Activated CD4-positive, alpha-beta T cell treated with anti-CD3 and anti-CD28 coated beads for 48 hours (primary cell): Measurements from ENCODE around the gene LAMB2.

Experiments used
- DNase-seq: peaks from one replicate; pipeline ENCODE4 v3.0.0-alpha.2; 2020

Gene LAMB2

DNA sequence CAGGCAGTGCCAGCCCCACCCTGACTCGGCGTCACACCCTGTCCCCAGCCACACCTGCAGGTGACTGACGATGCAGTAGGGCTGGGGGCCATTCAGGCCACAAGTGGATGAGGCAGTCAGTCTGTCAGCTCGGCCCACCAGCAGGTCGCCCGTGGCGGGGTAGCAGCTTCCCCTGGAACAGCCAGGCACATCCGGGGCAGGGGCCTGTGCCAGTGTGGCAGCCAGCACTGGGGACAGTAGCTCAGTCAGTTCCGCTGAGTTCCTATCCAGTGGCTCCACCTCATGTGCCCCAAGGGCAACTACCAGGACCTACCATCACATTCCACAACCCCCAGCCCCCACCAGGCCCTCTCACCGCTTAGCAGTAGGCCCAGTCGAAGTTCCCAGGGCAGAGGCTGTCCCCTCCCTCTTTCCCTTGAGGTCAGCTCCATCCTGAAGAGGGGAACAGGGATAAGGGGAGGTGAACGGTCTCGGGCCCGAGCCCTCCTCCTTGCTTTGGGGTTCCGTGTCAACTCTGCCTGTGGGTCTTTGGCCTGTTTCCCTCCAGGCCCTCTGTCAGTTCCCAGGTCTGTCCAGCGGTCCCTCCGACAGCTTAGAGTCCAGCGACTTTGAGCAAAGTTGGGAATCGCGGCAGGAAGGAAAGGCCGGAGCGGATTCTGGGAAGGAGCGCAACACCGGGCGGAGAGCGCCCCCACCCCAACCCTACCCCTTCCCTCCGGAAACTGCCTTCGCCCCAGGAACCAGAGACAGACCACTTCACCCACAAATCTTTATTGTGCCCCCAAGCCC, at the start of gene LAMB2:
Gene LAMB2, minus strand, starts transcription at position 614 of the 789 bp plus-strand sequence. Its CDS starts 183 bp downstream, at position 431.
- no peak for DNase-seq

DNA sequence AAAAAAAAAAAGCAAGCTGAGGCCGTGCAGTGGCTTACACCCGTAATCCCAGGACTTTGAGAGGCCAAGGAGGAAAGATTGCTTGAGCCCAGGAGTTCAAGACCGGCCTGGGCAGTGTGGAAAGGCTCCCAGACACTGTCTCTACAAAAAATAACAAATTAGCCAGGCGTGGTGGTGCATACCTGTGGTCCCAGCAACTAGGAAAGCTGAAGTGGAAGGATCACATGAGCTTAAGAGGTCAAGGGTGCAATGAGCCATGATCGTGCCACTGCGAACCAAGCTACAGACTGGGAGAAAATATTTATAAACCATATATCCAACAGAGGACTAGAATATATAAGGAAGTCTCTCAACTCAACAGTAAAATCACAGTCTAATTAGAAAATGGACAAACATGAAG, 48.5 kb upstream of the LAMB2 start:
- no peak for DNase-seq

DNA sequence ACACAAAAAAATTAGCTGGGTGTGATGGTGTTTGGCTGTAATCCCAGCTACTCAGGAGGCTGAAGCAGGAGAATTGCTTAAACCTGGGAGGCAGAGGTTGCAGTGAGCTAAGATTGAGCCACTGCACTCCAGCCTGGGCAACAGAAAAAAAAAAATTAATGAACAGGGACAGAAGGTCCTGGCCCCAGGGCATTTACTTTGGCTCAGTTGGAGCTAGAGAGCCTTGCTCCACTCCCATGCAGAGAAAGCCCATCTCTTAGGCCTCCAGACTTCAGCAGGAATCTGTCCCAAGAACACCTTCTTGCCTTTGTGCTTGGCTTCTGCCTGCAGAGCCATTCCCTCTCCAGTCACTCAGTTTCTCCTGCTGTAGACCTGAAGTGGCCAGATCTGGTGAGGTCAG, 47.3 kb upstream of the LAMB2 start:
- DNase-seq, result no peak

DNA sequence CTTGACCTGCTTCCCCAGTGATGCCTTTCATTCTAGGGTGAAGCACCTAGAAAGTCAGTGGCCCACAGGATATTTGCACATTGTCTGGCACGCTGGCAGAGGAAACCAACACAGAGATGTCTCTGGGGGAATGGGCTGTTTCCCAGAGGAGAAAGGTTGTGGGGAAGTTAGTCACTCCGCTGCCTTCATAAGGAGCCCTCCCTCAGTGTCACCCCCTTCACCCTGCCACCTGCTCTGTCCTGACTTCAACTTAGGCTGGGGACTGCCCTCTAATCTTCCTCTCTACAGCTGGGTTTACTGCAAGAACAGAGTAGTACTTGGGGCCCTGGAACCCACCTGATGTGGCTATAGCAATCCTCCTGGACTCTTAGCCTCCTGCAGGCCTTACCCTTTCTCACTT, 44.2 kb upstream of the LAMB2 start:
- no peak for DNase-seq

DNA sequence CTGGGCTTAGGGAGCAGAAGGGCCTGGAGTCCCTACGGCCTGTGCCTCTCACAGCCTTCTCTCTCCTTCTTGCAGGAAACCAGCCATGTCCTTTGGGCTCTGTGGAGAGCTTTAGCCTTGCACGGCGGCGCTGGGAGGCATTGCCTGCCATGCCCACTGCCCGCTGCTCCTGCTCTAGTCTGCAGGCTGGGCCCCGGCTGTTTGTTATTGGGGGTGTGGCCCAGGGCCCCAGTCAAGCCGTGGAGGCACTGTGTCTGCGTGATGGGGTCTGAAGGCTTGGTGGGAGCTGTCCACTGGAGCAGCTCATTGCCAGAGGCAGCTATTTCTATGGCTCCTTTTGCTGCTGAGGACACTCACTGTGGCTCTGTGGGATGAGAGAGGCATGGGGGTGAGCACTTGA, 42.7 kb upstream of the LAMB2 start:
- no peak for DNase-seq

DNA sequence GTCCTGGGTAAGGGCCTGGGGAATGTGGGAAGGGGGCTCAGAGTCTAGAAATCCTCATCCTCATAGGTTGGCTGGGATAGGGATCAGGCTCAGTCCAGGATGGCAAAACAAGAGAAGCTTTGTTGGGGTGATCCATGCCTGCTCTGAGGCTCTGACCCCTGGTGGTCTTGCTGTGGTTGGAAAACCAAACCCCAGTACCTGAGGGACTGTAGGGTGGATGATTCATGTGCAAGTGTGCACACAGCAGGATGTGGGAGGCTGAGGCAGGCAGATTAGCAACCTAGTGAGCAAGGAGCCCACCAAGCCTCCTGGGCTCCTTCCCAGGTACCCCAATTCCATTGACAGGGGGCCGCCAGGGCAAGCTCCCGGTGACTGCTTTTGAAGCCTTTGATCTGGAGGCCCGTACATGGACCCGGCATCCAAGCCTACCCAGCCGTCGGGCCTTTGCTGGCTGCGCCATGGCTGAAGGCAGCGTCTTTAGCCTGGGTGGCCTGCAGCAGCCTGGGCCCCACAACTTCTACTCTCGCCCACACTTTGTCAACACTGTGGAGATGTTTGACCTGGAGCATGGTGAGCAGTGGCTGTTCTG, 41.6 kb upstream of the LAMB2 start:
- DNase-seq, result no peak

DNA sequence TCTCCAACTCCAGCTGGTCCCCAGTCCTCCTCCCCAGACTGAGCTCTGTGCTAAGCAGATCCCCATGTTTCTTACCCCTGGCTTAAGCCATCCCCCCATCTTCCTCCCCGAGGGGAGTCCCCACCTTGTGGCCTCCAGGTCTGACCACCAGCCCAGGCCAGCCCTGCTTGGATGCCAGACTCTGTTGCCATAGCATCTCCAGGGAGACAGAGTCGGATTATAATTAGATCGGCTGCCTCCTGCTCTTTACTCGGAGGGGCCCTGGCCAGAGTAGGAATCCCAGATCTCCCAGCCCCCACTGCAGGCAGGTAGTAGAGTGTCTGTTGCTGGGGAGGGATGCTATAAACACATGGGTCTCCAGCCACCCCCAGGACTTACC, 40.9 kb upstream of the LAMB2 start:
- no peak for DNase-seq

DNA sequence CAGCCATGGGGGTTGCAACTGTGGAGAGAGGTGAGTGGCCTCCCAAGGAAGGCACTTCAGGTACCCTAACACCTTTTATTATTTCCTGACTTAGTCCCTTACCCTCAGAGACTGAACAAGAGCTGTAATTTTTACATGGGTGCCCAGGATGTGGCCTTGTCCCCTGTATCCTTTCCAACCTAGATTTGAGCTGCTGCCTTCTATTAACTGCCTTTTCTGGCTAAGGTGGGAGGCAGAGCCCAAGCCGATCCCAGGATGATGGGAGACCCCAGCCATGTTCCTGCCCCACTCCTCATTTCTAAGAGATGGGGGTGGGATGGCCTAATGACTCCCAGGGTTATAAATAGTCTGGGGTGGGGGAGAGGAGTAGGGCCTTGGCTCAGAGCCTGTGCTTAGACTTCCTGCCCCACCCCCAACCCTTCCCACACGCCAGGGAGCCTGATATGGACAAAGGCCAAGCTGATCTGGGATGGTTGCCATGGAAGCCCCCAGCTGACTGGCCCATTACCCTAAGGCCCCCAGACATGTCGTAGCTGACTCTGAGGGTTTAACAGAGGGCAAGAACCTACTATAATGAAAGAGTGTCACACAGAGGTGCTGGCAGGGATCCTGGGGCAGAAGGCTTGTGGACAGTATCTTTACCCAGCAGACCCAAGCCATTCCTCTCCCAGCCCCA, 40.4 kb upstream of the LAMB2 start:
- DNase-seq, result no peak

DNA sequence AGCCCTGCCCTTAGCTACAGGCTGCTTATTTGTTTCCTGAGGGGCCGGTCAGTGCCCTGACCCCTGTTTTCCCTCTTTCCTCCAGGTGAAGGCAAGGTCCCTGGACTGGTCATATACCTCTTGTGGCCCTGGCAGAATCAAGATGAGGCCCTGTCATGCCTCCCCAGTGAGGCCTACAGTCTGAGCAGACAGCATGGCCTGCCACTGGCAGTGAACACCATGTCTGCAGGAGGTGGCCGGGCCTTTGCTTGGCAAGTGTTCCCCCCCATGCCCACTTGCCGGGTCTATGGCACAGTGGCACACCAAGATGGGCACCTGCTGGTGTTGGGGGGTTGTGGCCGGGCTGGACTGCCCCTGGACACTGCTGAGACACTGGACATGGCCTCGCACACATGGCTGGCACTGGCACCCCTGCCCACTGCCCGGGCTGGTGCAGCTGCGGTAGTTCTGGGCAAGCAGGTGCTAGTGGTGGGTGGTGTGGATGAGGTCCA, 39.7 kb upstream of the LAMB2 start:
- DNase-seq, result no peak

DNA sequence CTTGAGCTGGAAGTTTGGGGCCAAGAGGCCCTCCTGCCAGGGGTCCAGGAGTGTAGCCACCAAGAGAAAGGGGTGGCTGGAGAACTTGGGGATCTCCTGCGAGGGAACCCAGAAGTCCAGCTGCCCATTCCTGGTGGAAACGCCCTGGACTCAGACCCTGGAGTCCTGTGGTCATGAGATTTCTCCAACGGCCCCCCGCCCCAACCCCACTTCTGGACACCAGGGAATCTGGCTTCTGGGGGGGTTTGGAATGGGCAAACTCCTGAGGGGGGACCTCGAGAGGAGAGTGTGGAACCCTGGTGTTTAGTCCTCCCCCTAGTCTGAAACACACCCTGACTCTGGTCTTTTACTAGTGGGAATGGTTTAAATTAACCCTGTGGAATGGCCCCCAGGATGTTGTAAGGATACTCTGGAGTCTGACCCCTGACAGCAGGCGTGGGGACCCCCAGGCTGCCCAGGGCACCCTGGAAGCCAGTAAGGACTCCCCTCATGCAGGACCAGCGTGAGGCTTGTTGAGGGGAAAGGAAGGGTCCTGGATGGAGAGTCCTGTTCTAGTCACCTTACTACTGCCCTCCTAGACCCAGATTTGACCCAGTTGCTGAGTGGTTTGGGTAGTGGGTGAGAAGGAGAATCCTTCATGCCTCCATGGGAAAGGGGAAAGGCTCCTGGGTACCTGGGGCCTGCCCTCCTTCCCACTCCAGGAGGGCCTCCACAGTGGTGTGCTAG, 39.1 kb upstream of the LAMB2 start:
- no peak for DNase-seq

DNA sequence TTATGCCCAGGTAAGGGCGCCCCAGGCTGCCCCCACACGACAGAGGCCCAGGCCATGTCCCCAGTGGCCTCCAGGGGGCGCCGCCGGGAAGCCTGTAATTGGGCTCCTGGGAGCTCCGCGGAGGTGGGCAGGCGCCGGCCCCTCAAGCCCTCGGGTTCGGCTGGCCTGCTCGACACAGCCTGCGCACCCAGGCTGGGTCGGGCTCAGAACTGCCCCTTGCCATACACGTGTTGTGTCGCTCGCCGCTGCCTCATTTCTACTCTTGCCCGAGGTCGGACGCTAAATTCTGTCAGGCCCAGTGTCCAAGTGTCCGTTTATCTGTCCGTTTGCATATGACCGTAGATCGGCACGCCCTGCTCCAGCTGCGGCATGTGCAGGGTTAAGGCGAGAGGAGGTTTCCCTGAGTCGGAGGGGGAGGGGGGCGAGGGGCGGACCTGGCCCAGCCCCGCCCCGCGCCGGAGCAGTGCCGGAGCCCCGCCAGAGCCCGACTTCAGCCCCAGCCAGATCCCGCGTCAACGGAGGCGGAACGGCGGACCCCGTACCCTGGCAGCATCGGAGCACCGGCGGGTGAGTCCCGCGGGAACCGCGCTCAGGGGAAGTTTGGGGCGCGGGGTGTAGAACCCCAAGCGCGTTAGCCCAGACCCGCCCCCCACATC, 38.4 kb upstream of the LAMB2 start, which contains the start of gene KLHDC8B:
Gene KLHDC8B, plus strand, starts transcription at position 480 of the 656 bp plus-strand sequence. CDS start 1,172 bp downstream, outside the sequence.
- DNase-seq, result peak; percentile 91

DNA sequence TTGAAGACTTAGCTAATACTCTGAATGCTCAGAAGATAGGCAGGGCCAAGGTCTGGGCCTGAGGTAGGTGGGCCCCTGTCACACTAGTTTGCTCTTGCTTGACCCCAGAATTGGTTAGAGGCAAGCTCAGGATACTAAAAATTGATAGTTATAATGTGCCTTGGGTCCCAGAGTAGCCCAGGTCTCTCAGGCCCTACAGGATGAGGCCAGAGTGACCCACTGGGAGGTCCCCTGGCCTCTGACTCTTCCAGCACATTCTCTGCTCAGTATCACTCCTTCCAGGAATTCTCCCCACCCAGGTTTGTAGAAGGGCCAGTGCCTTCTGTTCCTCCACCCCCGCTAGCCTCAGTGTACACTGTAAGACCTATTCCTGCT, 37.9 kb upstream of the LAMB2 start:
- no peak for DNase-seq

DNA sequence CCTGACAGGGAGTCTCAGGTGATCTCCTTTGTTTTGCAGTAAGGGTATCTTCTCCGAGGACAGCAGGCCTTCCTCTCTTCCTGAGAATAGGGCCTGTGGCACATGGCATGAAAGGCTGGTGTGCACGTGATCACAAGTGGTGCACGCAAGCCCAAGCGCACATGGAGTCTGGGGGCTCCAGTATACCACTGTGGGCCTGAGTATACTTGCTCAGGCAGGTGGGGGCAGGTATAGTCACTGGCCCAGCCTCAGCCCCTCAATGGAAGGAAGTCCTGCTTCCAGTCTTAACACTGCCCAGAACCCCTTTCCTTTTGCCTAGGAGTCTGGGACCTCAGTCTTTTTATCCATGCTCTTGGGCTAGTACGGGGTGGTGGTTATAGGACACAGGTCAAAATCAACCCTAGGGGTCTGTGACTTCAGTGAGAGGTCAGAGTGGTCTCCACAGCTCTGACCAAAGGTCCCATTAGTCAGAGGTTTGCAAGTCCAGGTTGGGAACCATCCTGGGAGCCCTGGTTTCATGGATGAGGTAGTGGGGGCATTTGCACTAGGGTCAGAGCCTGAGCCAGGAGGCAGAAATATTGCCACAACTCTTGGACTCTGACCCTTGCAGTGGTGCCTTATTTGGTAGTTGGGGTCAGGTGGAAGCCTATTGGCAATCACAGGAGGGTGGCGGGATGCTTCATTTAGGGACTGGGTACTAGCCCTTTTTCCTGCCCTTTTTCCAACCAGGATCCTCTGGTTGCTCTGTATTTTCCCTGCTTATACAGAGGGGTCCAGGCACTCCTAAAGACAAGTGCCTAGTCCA, 34.1 kb upstream of the LAMB2 start:
- DNase-seq, result no peak

DNA sequence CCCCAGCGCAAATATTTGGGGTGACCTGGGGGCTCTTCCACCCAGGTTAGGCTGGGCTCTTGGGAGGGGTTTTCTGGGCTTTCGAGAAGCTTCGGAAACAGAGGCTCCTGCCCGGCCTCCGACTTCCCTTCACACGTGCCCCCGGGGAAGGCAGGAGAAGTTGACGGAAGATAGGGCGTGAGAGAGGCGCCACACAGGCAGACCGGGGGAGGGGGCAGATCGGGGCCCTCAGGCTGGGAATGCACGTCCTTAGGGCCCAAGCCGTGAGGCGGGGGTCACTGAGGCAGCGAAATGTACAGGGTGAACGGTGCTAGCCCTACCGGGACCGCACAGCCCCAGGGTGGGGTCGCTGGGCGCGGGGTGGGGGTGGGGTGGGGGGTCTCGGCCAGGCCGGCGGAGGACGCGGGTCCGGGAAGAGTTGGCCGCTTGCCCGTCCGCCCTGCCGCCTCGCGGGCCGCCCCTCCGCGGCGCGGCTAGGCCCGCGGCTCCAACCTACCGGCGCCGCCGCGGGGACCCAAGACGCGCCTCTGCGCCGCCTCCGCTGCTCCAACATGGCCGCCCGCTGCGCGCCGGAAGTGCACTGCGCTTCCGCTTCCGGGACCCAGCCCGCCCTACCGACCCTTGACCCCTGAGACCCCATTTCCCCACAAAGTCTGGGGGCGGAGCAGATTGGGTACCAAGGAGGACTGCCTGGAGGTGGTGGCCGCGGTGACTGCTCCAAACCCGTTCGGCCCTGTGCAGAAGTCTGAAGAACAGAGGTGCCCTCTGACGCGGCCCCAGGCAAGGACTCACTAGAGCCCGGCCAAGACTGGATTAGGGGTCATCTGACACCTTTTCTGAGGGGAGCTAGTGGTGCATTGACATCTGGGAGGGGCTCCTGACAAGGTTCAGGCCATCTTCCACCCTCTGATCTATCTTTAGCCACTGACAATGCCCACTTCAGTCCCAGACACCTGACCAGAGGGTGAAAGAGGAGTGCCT, 33.2 kb upstream of the LAMB2 start, which contains the start of gene CCDC71:
Gene CCDC71, minus strand, starts transcription at position 561 of the 981 bp plus-strand sequence. CDS start 2,123 bp downstream, outside the sequence.
- DNase-seq, result peak; percentile 86

DNA sequence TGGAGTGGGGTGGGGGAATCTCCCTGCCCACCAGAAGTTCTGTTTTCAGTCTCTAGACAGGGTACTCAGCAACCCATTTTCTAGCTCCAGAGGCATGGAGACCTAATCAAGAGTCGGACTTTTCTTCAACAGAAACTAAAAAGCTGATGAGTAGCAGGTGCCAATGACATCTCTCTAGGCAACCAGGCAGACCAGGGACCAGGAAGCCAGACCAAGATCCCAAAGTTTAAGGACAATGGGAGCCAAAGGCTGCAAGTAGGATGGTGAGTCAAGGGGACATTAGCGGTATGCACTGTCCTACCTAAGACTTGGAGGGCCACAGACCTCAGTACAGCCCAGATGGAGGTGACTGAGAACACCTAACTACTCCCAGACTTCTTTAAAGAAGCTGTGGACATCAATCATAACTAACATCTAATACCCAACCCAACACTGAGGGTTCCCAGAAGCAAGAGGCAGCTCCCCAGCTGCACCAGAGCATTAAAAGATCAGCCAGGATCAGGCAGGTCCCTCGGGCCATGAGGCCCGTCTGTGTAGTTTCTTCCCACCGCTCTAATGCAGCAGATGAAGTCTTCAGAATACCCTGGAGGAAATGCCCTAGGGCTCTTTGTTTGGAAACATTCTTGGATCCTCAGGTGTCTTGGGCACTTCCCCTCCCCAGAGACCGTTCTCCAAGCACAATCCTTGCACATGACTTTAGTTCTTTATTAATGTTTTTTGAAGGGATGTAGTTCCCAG, 32.3 kb upstream of the LAMB2 start:
- no peak for DNase-seq

DNA sequence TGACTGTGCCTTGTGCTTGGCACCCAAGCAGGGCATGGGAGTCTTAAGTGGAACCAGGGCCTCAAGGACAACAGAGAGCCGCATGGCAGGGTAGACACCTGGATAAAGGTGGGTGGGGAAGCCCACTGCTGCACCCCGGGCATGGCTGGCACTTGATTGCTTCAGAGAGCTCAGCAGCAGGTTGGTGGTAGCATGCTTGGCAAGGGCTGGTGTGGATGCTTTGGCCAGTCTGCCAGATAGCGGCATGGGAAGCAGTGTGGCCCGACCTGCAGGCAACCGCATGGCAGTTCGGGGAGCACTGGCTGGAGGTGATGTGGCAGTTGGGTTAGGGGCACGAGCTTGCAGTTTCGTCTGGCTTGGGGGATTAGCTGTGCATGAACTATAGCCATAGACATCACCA, 30.8 kb upstream of the LAMB2 start:
- no peak for DNase-seq

DNA sequence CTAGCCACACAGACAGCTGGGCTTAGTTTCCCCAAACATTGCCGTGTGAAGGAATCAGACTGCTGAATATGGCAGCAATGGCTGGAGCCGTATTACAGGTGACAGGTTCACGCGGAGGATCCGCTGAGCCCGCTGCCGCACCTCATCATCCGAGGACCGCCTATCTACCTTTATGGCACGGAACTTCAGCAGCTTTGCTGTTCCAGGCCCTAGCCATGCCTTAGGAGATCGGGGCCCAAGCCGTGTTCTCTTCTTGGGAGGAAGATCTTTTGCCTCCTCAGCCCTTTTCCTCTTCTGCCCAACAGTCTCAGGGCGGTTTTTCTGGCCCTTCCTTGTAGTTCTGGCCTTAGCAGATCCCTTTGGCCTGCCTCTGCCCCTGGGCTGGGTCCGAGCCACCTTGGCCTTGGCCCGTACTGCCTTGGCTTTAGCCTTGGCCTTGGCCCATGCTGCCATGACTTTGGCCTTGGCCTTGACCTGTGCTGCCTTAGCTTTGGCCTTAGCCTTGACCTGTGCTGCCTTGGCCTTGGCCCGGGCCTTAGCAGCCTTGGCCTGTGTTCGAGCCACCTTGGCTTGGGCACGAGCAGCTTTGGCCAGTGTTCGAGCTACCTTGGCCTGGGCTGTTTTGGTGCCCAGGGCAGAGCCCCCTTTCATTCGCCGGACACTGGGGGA, 30.0 kb upstream of the LAMB2 start:
- DNase-seq, result no peak

DNA sequence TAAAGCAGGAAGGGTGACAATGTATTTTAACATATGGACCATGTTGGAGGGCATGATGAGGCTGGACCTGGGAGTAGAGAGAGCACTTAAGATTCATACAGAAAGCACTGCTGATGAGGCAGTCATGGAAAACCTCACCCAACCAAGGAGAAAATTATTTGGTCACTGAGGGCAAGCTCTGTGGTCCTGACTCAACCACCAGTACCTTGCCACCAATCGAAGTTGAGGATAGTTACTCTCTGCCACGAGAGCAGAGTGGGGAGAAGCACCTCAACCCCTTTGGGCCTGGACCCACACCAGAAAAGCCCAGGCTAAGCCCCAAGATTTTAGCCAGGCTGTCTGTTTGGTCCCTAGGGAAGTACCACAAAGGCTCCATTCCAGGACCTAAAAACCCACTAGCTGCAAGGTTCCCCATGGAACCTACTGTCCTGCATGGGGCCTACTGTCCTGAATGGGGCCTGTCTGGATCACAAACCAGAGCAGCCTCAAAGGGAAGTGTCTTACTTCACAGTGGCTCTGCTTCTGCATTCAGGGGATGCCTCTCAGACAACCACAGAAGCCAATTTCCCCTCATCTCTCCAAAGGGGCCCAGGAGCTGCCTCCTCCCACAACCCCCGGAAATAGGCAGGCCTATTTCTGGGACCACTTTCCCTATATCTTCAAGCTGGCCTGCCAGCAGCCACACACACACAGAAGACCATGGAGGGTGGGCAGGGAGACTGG, 29.1 kb upstream of the LAMB2 start:
- peak; percentile 26 for DNase-seq
